K562 (cell line): Measurements from ENCODE around the gene SLX9. TPM values are rescaled to one million over a fixed set of nuclear protein-coding genes. Genes with fewer than 3 reads are reported as not detected.
A peak's percentile ranks its signal among the peaks of the same experiment; 100 is the strongest.

Source experiments
- ATAC-seq: fragments of 200-7000 bp; cut with Tn5 transposase; 3 replicates; pipeline ENCODE4 v1.9.1; 2020; ENCODE audit warnings: moderate library complexity
- BruUV-seq: library from RNA; stranded (reverse); fragments of 400-500 nt; replicated peaks from 2 replicates; lab custom pipeline; 2021; lab: Mats Ljungman, UMichigan
- CTCF ChIA-PET: fragments of 300-600 bp; formaldehyde crosslinking; extraction: SDS; loops from one replicate; lab custom pipeline; 2021; ENCODE audit warnings: low intra/inter-chr PET ratio; lab: Yijun Ruan, JAX
- POLR2A ChIA-PET: fragments of 300-600, 350-650 bp; sonication (Branson Sonifier 250); formaldehyde crosslinking; extraction: SDS; loops from one replicate; lab custom pipeline; 2021; ENCODE audit warnings: antibody characterized with exemption, inconsistent platforms; lab: Yijun Ruan, JAX
- DNase-seq, 4 experiments: peaks; one replicate each; pipeline versions ENCODE4 v3.0.0 to v3.0.0-alpha.2; 2011 to 2018; ENCODE audit warnings: low spot score in 3 of 4, mixed read lengths in 3 of 4; ENCODE audit errors: extremely low read depth in 1 of 4
- FAIRE-seq: peaks from 2 replicates; lab custom pipeline; 2011; peaks lifted over from hg19 to GRCh38; lab: Jason Lieb, UNC
- H2AFZ ChIP-seq: 2 replicates; pipeline ENCODE4 v1.6.0; 2011; ENCODE audit warnings: low read depth, low read length, control low read depth, inconsistent platforms
- H3K27ac ChIP-seq: fragments of 200-600 bp; 3 replicates; pipeline ENCODE4 v1.8.0; 2011; ENCODE audit warnings: low read depth, mild to moderate bottlenecking, control low read depth, inconsistent platforms, low read length, moderate library complexity, mixed read lengths; ENCODE audit errors: extremely low read depth
- H3K27me3 ChIP-seq, 2 experiments: fragments of 300-600 bp in 1 of 2; 2 replicates in 1 of 2; 3 replicates in 1 of 2; pipeline versions ENCODE4 v1.6.0 to v1.8.0; 2011; ENCODE audit warnings: inconsistent platforms in 2 of 2, low read length in 2 of 2, mild to moderate bottlenecking in 1 of 2, mixed read lengths in 1 of 2, moderate library complexity in 1 of 2; ENCODE audit not compliant: control insufficient read depth in 2 of 2, insufficient read depth in 2 of 2
- H3K36me3 ChIP-seq: fragments of 300-600 bp; 3 replicates; pipeline ENCODE4 v1.8.0; 2011; ENCODE audit warnings: mild to moderate bottlenecking, low read length, inconsistent platforms; ENCODE audit not compliant: control insufficient read depth, insufficient read depth
- H3K4me1 ChIP-seq, 2 experiments: fragments of 200-600 bp in 1 of 2; replicated peaks in 1 of 2; 2 replicates in 1 of 2; 3 replicates in 1 of 2; pipeline versions ENCODE4 v1.5.1 to v1.8.0; 2011; ENCODE audit warnings: inconsistent platforms in 2 of 2, low read length in 2 of 2, mild to moderate bottlenecking in 1 of 2, mixed read lengths in 1 of 2, moderate library complexity in 1 of 2; ENCODE audit not compliant: control insufficient read depth in 2 of 2, insufficient read depth in 2 of 2
- H3K4me2 ChIP-seq: 2 replicates; pipeline ENCODE4 v1.6.1; 2011; ENCODE audit warnings: low read length, control low read depth, inconsistent platforms, mixed read lengths; ENCODE audit not compliant: insufficient read depth
- H3K4me3 ChIP-seq: fragments of 200-600 bp; sonication (generic), shearing (Covaris generic); 2 replicates; pipeline ENCODE4 v1.5.1; 2016; ENCODE audit warnings: control low read depth, inconsistent platforms
- H3K79me2 ChIP-seq: fragments of 200-600 bp; 3 replicates; pipeline ENCODE4 v1.8.0; 2011; ENCODE audit warnings: low read length, inconsistent platforms; ENCODE audit not compliant: control insufficient read depth, insufficient read depth
- H3K9ac ChIP-seq, 2 experiments: 2 replicates each; pipeline versions ENCODE4 v1.6.0 to v1.6.1; 2011; ENCODE audit warnings: low read depth in 2 of 2, low read length in 2 of 2, control low read depth in 1 of 2, inconsistent platforms in 1 of 2, mild to moderate bottlenecking in 1 of 2, mixed read lengths in 1 of 2; ENCODE audit not compliant: insufficient read depth in 1 of 2
- H3K9me1 ChIP-seq: one replicate; pipeline ENCODE4 v1.6.0; 2011; ENCODE audit warnings: inconsistent platforms, mild to moderate bottlenecking, low read length, moderate library complexity; ENCODE audit not compliant: control insufficient read depth, insufficient read depth
- H3K9me3 ChIP-seq: replicated peaks from 2 replicates; pipeline ENCODE4 v1.5.1; 2011; ENCODE audit warnings: low read depth, low read length, inconsistent platforms; ENCODE audit not compliant: control insufficient read depth, insufficient read depth
- H4K20me1 ChIP-seq: replicated peaks from 2 replicates; pipeline ENCODE4 v1.6.1; 2011; ENCODE audit warnings: low read length, inconsistent platforms, mixed read lengths; ENCODE audit not compliant: control insufficient read depth, insufficient read depth
- NFIC ChIP-seq: fragments of 450-650 bp; IDR thresholded peaks from 2 replicates; pipeline ENCODE4 v1.6.1; 2017; ENCODE audit warnings: mild to moderate bottlenecking, inconsistent platforms
- RBM25 ChIP-seq: fragments of 200-400 bp; formaldehyde crosslinking; IDR thresholded peaks from 2 replicates; pipeline ENCODE4 v1.6.1; 2018; ENCODE audit warnings: low read length, low read depth, moderate library complexity; ENCODE audit not compliant: severe bottlenecking
- TAF1 ChIP-seq: IDR thresholded peaks from 2 replicates; pipeline ENCODE4 v1.6.1; 2011; ENCODE audit warnings: mild to moderate bottlenecking, low read length, moderate library complexity; ENCODE audit not compliant: insufficient read depth, control insufficient read depth, severe bottlenecking; ENCODE audit errors: extremely low read depth
- THRAP3 ChIP-seq: fragments of 450-650 bp; IDR thresholded peaks from 2 replicates; pipeline ENCODE4 v1.6.1; 2016; ENCODE audit warnings: mild to moderate bottlenecking, inconsistent platforms, borderline replicate concordance
- WGBS: fragments of 100-300 bp; shearing (Covaris generic); methylation state at CpG from one replicate; pipeline ENCODE4 v1.1.6; 2016; ENCODE audit warnings: low coverage, mixed read lengths; ENCODE audit not compliant: insufficient coverage; ENCODE audit errors: missing lambda C conversion rate; 5-methylcytosine and 5-hydroxymethylcytosine counted together
- in situ Hi-C: fragments of 300-500 bp; cut with MboI; formaldehyde crosslinking; loops from 4 replicates; pipeline ENCODE4 v1.15.0; 2018; ENCODE audit warnings: inconsistent platforms, mixed read lengths
- intact Hi-C: fragments of 100-400 bp; cut with micrococcal nuclease; formaldehyde crosslinking; loops from 2 replicates; pipeline ENCODE4 v1.14.2; 2022
- polyA plus RNA-seq, 8 experiments: library from polyadenylated mRNA; depleted of rRNA in 4 of 8; stranded (reverse) in 5 of 8; unstranded in 3 of 8; fragments of >200 nt; fragmentation: Nextera tagmentation in 2 of 8; fragmentation: Illumina TruSeq in 1 of 8; extraction: Ambion mirVana in 2 of 8; extraction: Trizol in 1 of 8; gene quantifications; 2 replicates each; pipeline versions ENCODE4 v1.2.1 to v1.2.3, GENCODE V29; 2011 to 2014; ENCODE audit warnings: inconsistent platforms in 1 of 8, missing spikeins in 1 of 8
- total RNA-seq, 7 experiments: library from RNA; depleted of rRNA in 6 of 7; stranded (reverse); fragments of >200 nt in 6 of 7; fragmentation: Illumina TruSeq in 2 of 7; extraction: Trizol in 2 of 7; gene quantifications; 2 replicates each; pipeline versions ENCODE4 v1.2.1 to v1.2.3, GENCODE V29; 2011 to 2021; ENCODE audit warnings: low replicate concordance in 1 of 7

SLX9 gene
- total and polyA plus RNA-seq, 9 of the 15 experiments (the other 6 are each of a cell fraction or from before 2014, with no cell fraction given), result 1.2 to 75.5 (median 16.5) TPM

DNA sequence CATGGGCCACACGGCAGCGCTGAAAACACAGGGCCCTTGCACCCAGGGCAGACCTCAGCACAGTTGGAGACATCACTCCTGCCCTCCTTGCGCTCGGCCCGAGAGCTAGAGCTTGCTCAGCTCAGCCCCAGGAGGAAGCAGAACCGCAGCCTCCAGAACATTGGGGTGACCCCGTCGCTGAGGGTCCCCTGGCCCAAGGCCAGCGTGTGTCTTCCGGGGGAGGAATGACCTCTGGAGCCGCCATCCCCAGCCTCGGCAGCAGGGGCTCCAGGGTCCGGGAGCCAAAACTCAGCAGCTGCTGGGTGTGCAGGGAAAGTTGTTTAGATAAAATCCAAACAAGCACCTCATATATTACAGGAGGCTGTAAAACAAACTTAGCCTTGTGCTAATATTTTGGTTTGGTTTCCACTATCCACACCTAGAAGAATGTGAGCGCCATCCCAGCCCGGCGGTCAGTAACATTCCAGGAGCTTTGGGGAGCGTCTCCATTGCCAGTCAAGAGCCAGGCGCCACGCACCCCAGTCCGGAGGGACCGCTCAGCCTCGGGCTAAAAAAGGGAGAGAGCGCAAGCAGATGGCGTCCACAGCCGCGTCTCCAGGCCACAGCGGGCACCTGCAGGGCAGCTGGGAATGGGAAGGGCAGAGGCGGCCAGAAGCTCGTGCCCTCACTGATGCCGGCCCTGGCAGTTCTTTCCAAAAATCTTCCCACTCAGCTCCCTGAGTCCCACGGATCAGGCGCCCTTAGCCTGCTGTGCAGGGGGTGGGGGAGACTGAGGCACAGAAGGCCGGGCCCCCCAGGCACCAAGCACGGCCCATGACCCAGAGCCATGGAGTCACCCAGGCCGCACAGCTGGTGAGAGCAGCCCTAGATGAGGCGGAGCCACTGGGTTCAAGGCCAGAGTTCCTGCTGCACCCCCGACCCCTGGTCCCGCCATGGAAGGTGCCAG, 52.0 kb downstream of the SLX9 start:
- Histone ChIP-seq H4K20me1 (peaks cover 42% of the 10 kb centered on the region), H3K9ac (no peak overlapping the region), H3K27me3 (peaks cover 34 to 82% of the 10 kb centered on the region in 2 experiments), H3K9me3 (no peaks in the 10 kb centered on the region), H3K79me2 (no peaks in the 10 kb centered on the region), H3K36me3 (no peaks in the 10 kb centered on the region), H3K27ac (no peak overlapping the region), H3K4me3 (no peak overlapping the region), H3K4me1 (peaks cover 0 to 80% of the 10 kb centered on the region in 2 experiments; a peak in 1 of 5 replicates), H3K9me1 (peaks cover 4% of the 10 kb centered on the region), H2AFZ (no peak overlapping the region), H3K4me2 (no peak overlapping the region)
- intact Hi-C loops, result no loop called here
- DNase-seq (no peak), FAIRE-seq (no peak), ATAC-seq (no peak)
- BruUV-seq, result no TSS peak
- TF ChIP-seq RBM25, result no peak
- TF ChIP-seq THRAP3, result no peak
- no peak for TF ChIP-seq TAF1
- TF ChIP-seq NFIC, result 0 out of 2 replicates have a peak, but pooled peaks have one; percentile 13
- ChIA-PET POLR2A (interaction anchor here (0.6 kb wide), 1 partner anchor 138 kb away, joined by 3 read pairs; no protein-coding TSS in a partner anchor), CTCF (no interaction called here)
- in situ Hi-C loops, result no loop called here
- WGBS, result 24% methylated on average over 36 of the region's 38 CpGs
